Fibroblast of skin of right quadriceps (primary cell): Measurements from ENCODE around the gene FBXO24.

Experiments
- DNase-seq: peaks from one replicate; pipeline ENCODE4 v3.0.0-alpha.2; 2013

The FBXO24 gene

GRCh38 chr7:100598425-100598824 is 12.3 kb downstream of the FBXO24 start:
- DNase-seq: no peak

GRCh38 chr7:100599911-100600729 is 14.0 kb downstream of the FBXO24 start:
- DNase-seq: no peak

GRCh38 chr7:100600730-100601038 is 14.6 kb downstream of the FBXO24 start:
- no peak for DNase-seq

- DNase-seq: peak; percentile 97
Observed at GRCh38 chr7:100602889-100603725, 17.0 kb downstream of the FBXO24 start.

- DNase-seq: peak; percentile 54
Observed at GRCh38 chr7:100603726-100604027, 17.5 kb downstream of the FBXO24 start.

GRCh38 chr7:100604028-100604975 is 18.2 kb downstream of the FBXO24 start:
- DNase-seq: peak; percentile 86

GRCh38 chr7:100604976-100605911 is 19.1 kb downstream of the FBXO24 start:
- no peak for DNase-seq

GRCh38 chr7:100606313-100606712 is 20.2 kb downstream of the FBXO24 start:
- DNase-seq: no peak

GRCh38 chr7:100607111-100607510 is 21.0 kb downstream of the FBXO24 start:
- no peak for DNase-seq

GRCh38 chr7:100609958-100610357 is 23.8 kb downstream of the FBXO24 start:
- no peak for DNase-seq

- peak; percentile 99 for DNase-seq
Observed at GRCh38 chr7:100611983-100612729, 26.0 kb downstream of the FBXO24 start, which contains the start of gene MOSPD3. Gene MOSPD3, plus strand, starts transcription at chr7:100612540. Its CDS starts 252 bp downstream, at chr7:100612792.

GRCh38 chr7:100612730-100613390 is 26.7 kb downstream of the FBXO24 start:
- no peak for DNase-seq

- no peak for DNase-seq
Observed at GRCh38 chr7:100613412-100614175, 27.5 kb downstream of the FBXO24 start.

- DNase-seq: no peak
Observed at GRCh38 chr7:100614308-100614861, 28.3 kb downstream of the FBXO24 start.

GRCh38 chr7:100620239-100620638 is 34.1 kb downstream of the FBXO24 start:
- DNase-seq: no peak

GRCh38 chr7:100620804-100621203 is 34.7 kb downstream of the FBXO24 start:
- no peak for DNase-seq

- DNase-seq: no peak
Observed at GRCh38 chr7:100621554-100621953, 35.4 kb downstream of the FBXO24 start.

GRCh38 chr7:100623951-100624824 is 38.1 kb downstream of the FBXO24 start:
- no peak for DNase-seq
